Esophagus squamous epithelium (tissue), 5 donors: ENCODE data around the gene BOD1L1. TPM values are rescaled to one million over a fixed set of nuclear protein-coding genes. Genes with fewer than 3 reads are reported as not detected.

Experiments
- DNase-seq: peaks from one replicate; lab custom pipeline; 2025; lab: John Stamatoyannopoulos, UW
- H3K27ac ChIP-seq, 4 donors: fragments of 200-600 bp; sonication (generic); one replicate each; pipeline ENCODE4 v1.5.1; 2016 to 2019; ENCODE audit warnings: mild to moderate bottlenecking in 1 of 4
- H3K27me3 ChIP-seq, 4 donors: fragments of 200-600 bp; sonication (generic); 1 replicate in 3 of 4; 2 replicates in 1 of 4; pipeline versions ENCODE4 v1.5.1 to v1.6.0; 2017 to 2021; ENCODE audit warnings: antibody characterized with exemption in 1 of 4
- H3K36me3 ChIP-seq, 3 donors: fragments of 200-600 bp; sonication (generic); one replicate each; pipeline ENCODE4 v1.5.1; 2016 to 2019
- H3K4me1 ChIP-seq, 3 donors: fragments of 200-600 bp; sonication (generic); one replicate each; pipeline ENCODE4 v1.5.1; 2017 to 2019
- H3K4me3 ChIP-seq, 4 donors: fragments of 200-600 bp; sonication (generic); 1 replicate in 3 of 4; 2 replicates in 1 of 4; pipeline ENCODE4 v1.5.1; 2016 to 2019; ENCODE audit warnings: mild to moderate bottlenecking in 2 of 4, moderate library complexity in 1 of 4
- H3K9me3 ChIP-seq, 3 donors: fragments of 200-600 bp; sonication (generic); one replicate each; pipeline ENCODE4 v1.5.1; 2016 to 2019
- POLR2A ChIP-seq, 4 donors: fragments of 450-650 bp; IDR thresholded peaks; one replicate each; pipeline ENCODE4 v1.6.1; 2017; ENCODE audit warnings: antibody characterized with exemption in 4 of 4, mild to moderate bottlenecking in 4 of 4, moderate library complexity in 3 of 4
- WGBS, 2 donors: methylation state at CpG; one replicate each; pipeline ENCODE4 v1.1.5; 2018; 5-methylcytosine and 5-hydroxymethylcytosine counted together
- intact Hi-C: fragments of 100-400 bp; cut with DNase I; formaldehyde crosslinking; loops from one replicate; pipeline ENCODE4 v1.15.0; 2022
- total RNA-seq, 4 donors: library from RNA; depleted of rRNA; stranded (reverse); fragments of >200 nt; gene quantifications; one replicate each; pipeline ENCODE4 v1.1.0, GENCODE V29; 2016
- TF ChIP-seq, protein P1 (sequence below), 6 experiments: fragments of 450-650 bp in 4 of 6; fragments of 200-600 bp in 2 of 6; sonication (generic) in 2 of 6; IDR thresholded peaks; one replicate each; pipeline ENCODE4 v1.5.1; 2016 to 2019; ENCODE audit warnings: antibody characterized with exemption in 6 of 6, mild to moderate bottlenecking in 4 of 6, moderate library complexity in 4 of 6
- donor health status: DM: yes; HTN: yes; CAD: no.

The BOD1L1 gene
- total RNA-seq, 4 donors from 2014 or later, result 15.0 to 37.0 (median 25.6) TPM

GRCh38 chr4:13588954-13589353, 38.6 kb downstream of the BOD1L1 start:
- Histone ChIP-seq H3K27me3 (no peaks in the 10 kb centered on the region), H3K4me3 (no peak overlapping the region), H3K4me1 (no peaks in the 10 kb centered on the region), H3K9me3 (no peaks in the 10 kb centered on the region), H3K27ac (no peak overlapping the region), H3K36me3 (peaks cover 0 to 100% (median 13%) of the 10 kb centered on the region in 3 donors)
- intact Hi-C loops, result no loop called here
- TF ChIP-seq, protein P1, sequence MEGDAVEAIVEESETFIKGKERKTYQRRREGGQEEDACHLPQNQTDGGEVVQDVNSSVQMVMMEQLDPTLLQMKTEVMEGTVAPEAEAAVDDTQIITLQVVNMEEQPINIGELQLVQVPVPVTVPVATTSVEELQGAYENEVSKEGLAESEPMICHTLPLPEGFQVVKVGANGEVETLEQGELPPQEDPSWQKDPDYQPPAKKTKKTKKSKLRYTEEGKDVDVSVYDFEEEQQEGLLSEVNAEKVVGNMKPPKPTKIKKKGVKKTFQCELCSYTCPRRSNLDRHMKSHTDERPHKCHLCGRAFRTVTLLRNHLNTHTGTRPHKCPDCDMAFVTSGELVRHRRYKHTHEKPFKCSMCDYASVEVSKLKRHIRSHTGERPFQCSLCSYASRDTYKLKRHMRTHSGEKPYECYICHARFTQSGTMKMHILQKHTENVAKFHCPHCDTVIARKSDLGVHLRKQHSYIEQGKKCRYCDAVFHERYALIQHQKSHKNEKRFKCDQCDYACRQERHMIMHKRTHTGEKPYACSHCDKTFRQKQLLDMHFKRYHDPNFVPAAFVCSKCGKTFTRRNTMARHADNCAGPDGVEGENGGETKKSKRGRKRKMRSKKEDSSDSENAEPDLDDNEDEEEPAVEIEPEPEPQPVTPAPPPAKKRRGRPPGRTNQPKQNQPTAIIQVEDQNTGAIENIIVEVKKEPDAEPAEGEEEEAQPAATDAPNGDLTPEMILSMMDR (IDR thresholded peaks at IDR 0.05), result no peak
- TF ChIP-seq POLR2A (IDR thresholded peaks at IDR 0.05), result no peak
- DNase-seq, result no peak

DNA sequence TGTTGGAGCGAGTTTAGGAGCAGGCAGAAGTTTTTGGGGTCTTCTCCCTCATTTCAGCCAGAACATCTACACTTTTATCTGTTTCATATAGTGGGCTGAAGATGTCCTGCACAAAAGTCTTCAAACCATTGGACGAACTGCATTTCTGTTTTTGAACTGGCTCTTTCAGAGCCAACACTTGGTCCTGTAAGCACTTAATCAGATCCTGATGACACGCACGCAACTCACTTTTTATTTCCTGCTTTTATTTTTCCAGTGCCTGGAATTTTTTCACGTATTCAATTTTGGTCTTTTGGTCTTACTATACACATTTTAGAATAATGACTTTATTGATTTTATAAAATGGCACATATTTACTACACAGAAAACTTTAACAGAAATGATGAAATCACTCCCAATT, 43.0 kb downstream of the BOD1L1 start:
- no peak for DNase-seq
- TF ChIP-seq POLR2A (IDR thresholded peaks at IDR 0.05), result no peak
- TF ChIP-seq, protein P1 (IDR thresholded peaks at IDR 0.05), result no peak
- WGBS, 2 donors, result 82 to 87% methylated on average over 5 of the region's 5 CpGs
- Histone ChIP-seq H3K4me3 (no peak overlapping the region), H3K27me3 (no peaks in the 10 kb centered on the region), H3K9me3 (no peaks in the 10 kb centered on the region), H3K27ac (no peak overlapping the region), H3K36me3 (peaks cover 0 to 100% (median 27%) of the 10 kb centered on the region in 3 donors), H3K4me1 (no peaks in the 10 kb centered on the region)
- intact Hi-C loops, result no loop called here

DNA sequence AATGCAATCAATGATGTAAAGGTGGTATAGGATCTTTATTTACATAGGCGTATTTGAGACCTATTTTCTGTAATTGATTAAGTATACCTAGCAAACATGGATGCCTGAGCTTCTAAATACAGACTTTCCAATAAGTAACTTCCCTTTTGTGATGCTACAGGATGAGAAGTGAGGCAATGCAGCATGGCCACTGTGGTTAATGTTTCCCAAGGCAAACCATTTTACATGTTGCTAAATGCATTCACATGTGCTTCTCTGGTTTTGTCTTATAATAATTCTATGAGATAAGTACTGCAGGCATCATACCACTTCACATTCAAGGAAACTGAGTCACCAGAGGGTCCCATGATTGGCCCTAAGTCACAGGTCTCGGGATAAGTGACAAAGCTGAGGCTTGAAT, 47.5 kb downstream of the BOD1L1 start:
- Histone ChIP-seq H3K27me3 (no peaks in the 10 kb centered on the region), H3K9me3 (no peaks in the 10 kb centered on the region), H3K4me1 (no peaks in the 10 kb centered on the region), H3K27ac (no peak overlapping the region), H3K36me3 (peaks cover 0 to 100% (median 32%) of the 10 kb centered on the region in 3 donors), H3K4me3 (no peak overlapping the region)
- intact Hi-C loops, result no loop called here
- DNase-seq, result no peak
- TF ChIP-seq, protein P1 (IDR thresholded peaks at IDR 0.05), result no peak
- no peak for TF ChIP-seq POLR2A (IDR thresholded peaks at IDR 0.05)
- 85 to 88% methylated on average over 2 of the region's 2 CpGs for WGBS, 2 donors

- no peak overlapping the region for H3K4me3 ChIP-seq
- TF ChIP-seq, protein P1 (IDR thresholded peaks at IDR 0.05), result no peak
- no peak for TF ChIP-seq POLR2A (IDR thresholded peaks at IDR 0.05)
- peaks cover 0 to 100% (median 35%) of the 10 kb centered on the region in 3 donors for H3K36me3 ChIP-seq
- H3K9me3 ChIP-seq, result no peaks in the 10 kb centered on the region
- H3K27ac ChIP-seq, result no peak overlapping the region
- DNase-seq, result no peak
- intact Hi-C loops, result no loop called here
- no peaks in the 10 kb centered on the region for H3K4me1 ChIP-seq
- WGBS, 2 donors, result 90 to 97% methylated on average over 3 of the region's 3 CpGs
- no peaks in the 10 kb centered on the region for H3K27me3 ChIP-seq
These were observed 49.9 kb downstream of the BOD1L1 start for GRCh38 chr4:13577660-13578059.

DNA sequence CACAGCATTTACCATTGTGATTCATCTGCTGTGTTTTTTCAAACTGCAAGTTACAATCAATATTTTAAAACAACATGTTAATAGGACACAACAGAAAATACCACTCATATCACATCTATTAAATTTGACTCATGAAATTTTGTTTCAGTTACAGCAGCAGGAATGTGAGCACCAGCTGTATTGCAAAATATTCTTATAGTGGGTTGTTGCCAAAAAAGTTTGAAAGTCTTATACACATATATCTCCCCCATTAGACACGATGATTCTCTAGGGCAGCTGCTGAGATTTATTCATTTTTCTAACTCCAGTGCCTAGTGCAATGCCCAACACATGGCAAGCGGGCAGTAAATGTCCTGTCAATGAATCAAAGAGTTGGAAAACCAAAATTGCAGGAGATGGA, 56.6 kb downstream of the BOD1L1 start:
- Histone ChIP-seq H3K27ac (no peak overlapping the region), H3K9me3 (no peaks in the 10 kb centered on the region), H3K4me3 (no peak overlapping the region), H3K4me1 (no peaks in the 10 kb centered on the region), H3K27me3 (no peaks in the 10 kb centered on the region), H3K36me3 (peaks cover 0 to 96% (median 24%) of the 10 kb centered on the region in 3 donors)
- no peak for DNase-seq
- TF ChIP-seq, protein P1 (IDR thresholded peaks at IDR 0.05), result no peak
- no peak for TF ChIP-seq POLR2A (IDR thresholded peaks at IDR 0.05)
- intact Hi-C loops, result no loop called here
- 92 to 94% methylated on average over 2 of the region's 2 CpGs for WGBS, 2 donors
